Adrenal gland (tissue), 5 donors: ENCODE measurements around the gene ATRIP.
"Not testable (repeated sequence)": the region's sequence is repeated elsewhere in the genome, so short reads cannot be mapped to it uniquely, and the experiment has no call there.

ENCODE experiments used
- POLR2A ChIP-seq, 2 donors: fragments of 450-650 bp; IDR thresholded peaks; one replicate each; pipeline ENCODE4 v1.6.1; 2017; ENCODE audit warnings: antibody characterized with exemption in 2 of 2, mild to moderate bottlenecking in 2 of 2, moderate library complexity in 1 of 2
- TF ChIP-seq, protein P1 (sequence below), 6 experiments: fragments of 450-650 bp in 4 of 6; fragments of 200-600 bp in 2 of 6; sonication (generic) in 1 of 6; IDR thresholded peaks; 1 replicate in 5 of 6; 2 replicates in 1 of 6; pipeline versions ENCODE4 v1.5.1 to v1.8.0; 2016 to 2021; ENCODE audit warnings: antibody characterized with exemption in 6 of 6, mild to moderate bottlenecking in 2 of 6, moderate library complexity in 1 of 6
- donor health status: DM: no; HTN: no; CAD: no.

DNA sequence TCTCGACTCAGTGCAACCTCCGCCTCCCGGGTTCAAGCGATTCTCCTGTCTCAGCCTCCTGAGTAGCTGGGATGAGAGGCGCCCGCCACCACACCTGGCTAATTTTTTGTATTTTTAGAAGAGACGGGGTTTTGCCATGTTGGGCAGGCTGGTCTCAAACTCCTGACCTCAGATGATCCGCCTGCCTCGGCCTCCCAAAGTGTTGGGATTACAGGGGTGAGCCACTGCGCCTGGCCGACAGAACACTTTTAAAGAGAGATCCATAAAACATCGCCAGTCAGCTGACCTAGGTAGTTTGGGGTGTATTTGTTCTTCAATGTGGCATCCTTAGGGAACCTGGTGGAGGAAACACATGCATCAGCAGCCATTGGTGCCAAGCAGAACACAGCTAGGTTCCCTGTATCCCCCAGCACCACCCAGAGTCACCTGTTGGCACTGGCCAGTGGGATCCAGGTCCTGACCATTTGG, 45.1 kb upstream of the ATRIP start:
- TF ChIP-seq POLR2A (IDR thresholded peaks at IDR 0.05), result not testable (repeated sequence)
- TF ChIP-seq, protein P1, sequence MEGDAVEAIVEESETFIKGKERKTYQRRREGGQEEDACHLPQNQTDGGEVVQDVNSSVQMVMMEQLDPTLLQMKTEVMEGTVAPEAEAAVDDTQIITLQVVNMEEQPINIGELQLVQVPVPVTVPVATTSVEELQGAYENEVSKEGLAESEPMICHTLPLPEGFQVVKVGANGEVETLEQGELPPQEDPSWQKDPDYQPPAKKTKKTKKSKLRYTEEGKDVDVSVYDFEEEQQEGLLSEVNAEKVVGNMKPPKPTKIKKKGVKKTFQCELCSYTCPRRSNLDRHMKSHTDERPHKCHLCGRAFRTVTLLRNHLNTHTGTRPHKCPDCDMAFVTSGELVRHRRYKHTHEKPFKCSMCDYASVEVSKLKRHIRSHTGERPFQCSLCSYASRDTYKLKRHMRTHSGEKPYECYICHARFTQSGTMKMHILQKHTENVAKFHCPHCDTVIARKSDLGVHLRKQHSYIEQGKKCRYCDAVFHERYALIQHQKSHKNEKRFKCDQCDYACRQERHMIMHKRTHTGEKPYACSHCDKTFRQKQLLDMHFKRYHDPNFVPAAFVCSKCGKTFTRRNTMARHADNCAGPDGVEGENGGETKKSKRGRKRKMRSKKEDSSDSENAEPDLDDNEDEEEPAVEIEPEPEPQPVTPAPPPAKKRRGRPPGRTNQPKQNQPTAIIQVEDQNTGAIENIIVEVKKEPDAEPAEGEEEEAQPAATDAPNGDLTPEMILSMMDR (IDR thresholded peaks at IDR 0.05), result not testable (repeated sequence)
